Measurements from ENCODE around the gene TSPAN8.
"Not testable (repeated sequence)": the region's sequence is repeated elsewhere in the genome, so short reads cannot be mapped to it uniquely, and the experiment has no call there.

Gene TSPAN8

DNA sequence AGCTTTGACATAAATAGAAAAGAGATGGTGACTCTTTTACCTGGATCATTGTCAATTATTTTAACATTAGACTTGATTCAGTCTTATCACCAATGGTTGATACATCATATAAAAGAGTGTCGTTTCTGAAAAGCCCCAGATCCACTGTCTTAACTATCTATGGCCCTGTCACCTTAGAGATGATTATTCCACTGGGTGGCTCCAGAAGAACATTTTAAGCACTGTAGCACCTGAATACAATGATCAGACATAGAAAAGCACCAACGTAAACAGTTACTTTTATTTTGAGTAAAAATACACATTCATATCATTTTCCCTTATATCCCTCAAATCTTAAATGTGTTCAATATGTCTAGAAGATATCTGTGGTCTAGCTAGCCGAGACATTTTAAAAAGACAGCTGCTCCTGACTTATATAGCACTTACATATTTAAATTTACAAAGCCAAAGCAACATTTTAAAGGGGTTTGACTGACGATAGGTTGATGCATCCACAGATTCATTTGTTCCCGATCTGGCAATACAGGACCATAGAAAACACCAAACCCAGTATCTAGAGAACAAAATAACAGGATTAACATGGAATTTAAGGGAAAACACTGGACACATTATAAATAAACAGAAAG, 32.9 kb downstream of the TSPAN8 start:
- DNase-seq = no peak

DNA sequence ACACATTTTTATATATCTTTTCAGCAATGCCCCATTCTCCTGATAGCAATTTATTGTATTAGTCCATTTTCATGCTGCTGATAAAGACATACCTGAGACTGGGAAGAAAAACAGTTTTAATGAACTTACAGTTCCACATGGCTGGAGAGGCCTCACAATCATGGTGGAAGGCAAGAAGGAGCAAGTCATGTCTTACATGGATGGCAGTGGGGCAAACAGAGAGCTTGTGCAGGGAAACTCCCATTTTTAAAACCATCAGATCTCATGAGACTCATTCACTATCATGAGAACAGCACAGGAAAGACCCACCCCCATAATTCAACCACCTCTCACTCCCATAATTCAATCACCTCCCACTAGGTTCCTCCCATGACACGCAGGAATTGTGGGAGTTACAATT, 44.7 kb downstream of the TSPAN8 start:
- DNase-seq = not testable (repeated sequence)

DNA sequence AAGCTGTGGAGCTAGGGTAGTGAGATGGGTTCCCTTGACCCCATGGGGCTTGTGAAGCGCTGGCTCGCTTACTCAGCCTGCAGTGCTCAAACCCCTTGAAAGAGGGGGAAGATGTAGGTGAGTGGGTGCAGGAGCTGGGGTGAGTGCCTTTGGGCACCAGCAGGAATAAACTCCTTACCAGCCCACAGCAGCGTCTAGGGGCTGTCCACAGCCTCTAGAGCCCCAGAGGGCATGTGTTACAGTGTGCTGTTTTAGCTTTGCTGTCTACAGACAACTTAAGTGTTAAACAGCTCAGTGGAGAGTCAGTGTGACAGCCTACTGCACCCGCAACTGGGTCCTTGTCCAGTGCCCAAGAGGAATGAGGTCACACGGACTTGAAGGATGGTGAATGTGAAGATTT, 48.0 kb downstream of the TSPAN8 start:
- no peak for DNase-seq

DNA sequence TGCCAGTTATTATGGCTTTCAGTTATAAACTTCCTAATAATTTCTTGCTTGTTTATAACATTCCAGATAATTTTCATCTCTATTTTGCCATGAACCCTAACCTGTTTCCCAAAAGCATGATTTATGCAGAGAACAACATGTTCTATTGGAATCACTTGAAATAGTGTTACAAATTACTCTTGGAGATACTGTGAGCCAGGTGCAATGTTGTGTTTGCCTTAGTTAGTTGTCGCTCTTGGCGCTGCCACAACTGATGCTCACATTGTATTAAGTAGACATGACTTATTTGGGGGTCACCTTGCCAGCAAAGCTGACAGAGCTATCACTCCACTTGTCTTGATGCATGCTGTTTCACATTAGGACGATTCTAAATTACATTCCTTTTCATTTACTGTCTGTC, 49.4 kb downstream of the TSPAN8 start:
- no peak for DNase-seq

DNA sequence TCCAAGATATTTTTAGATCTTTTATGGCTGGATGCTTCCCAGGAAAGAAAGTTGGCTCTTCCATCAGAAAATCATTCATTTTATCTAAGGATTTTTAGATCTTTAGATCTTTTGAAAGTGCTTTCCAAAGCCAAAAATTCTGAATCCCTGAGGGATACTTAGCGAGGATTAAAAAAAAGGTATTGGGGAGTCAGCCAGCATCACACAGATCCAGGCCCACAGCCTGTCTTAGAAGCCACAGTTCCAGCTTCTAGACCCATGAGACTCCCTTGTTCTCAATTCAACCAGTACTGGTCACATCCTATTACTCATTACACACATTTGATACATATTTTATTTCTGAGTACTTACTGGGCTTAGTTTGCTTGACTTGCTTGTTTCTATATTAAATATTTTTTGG, 49.9 kb downstream of the TSPAN8 start:
- DNase-seq = no peak

DNA sequence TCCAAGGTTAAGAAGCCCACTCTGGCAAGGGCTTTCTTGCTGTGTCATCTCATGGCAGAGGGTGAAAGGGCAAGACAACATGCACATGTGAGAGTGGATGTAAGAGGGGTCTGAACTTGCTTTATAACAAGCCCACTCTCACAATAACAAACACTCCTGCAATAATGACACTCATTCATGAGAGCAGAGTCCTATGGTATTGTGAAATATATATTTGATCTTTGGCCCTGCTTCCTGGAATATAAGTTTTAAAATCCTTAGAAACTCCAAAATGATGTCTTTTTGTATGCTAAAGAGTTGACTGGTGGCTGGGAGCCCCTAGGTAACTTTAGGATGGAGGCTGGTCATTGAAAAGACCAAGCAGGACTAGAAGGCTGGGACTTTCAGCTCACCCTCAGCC, 51.8 kb downstream of the TSPAN8 start:
- no peak for DNase-seq

DNA sequence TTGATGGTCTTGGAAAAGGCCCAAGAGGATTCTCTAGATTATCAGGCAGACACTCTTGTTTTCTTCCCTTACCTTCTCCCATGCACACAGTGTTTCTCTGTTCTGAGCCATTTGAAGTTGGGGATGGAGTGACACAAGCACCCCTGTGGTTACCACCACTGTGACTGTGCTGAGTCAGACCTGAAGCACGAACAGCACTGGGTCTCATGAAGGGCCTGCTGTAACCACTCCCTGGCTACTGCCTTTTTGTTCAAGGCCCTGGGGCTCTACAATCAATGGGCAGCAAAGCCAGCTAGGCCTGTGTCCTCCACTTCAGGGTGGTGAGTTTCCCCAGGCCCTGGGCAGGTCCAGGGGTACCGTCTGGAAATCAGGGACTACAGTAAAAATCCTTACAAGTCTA, 65.5 kb downstream of the TSPAN8 start:
- DNase-seq = no peak

DNA sequence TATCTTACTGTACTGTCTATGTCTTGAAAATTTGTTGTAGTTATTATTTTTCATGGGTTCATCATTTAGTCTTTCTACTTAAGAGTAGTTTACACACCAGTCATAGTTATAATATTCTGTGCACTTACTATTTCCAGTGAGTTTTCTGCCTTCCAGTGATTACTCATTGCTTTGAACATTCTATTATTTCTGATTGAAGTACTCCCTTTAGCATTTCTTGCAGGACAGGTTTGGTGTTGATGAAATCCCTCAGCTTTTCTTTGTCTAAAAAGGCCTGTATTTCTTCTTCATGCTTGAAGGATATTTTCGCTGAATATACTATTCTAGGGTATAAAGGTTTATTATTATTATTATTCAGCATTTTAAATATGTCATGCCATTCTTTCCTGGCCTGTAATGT, 66.8 kb downstream of the TSPAN8 start:
- no peak for DNase-seq

DNA sequence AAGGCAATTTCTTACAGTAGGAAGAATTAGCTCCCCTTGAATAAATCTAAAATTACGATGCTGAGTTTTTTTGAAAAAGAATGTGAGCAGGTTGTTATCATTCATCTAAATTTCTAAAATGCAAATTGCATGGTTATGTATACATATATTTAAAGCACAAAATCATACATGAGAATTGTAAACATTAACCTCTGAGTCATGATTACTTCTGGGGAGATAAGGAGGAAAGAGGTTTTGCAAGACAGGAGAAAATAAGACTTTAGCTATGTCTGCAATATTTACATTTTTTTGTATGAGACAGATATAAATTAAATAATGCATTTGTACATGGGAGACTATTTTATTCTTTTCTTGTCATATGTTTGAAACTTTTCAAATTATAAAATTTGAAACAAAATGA, 72.2 kb downstream of the TSPAN8 start:
- DNase-seq = no peak

DNA sequence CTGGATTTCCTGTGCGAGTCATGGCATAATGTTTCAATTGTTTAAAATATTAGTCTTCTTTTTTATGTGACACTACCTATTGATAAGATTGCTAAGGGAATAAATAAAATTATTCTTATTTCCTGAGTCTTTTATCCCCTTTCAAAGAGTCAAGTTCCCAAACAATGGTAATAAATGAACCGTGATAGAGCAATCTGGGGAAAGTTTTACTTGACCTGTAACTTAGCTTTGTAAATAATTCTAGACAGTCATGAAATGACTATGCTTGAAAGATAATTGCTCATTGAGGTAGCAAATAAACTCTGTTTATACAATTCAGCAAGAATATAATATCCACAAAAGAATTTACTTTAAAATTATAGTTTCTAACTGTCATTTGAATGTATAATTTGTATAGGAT, 82.1 kb downstream of the TSPAN8 start:
- DNase-seq = no peak

Measured in NCI-H1105 (cell line).